HG03460 (cell line): Measurements from ENCODE around the gene MIA2.
"Not testable (repeated sequence)": the region's sequence is repeated elsewhere in the genome, so short reads cannot be mapped to it uniquely, and the experiment has no call there.

ENCODE experiments used
- ATAC-seq: cut with Tn5 transposase; IDR thresholded peaks from one replicate; pipeline ENCODE4 v1.9.1; 2021; ENCODE audit not compliant: unreplicated experiment

The MIA2 gene

GRCh38 chr14:39324097-39324496, 90.4 kb downstream of the MIA2 start:
- ATAC-seq = no peak

GRCh38 chr14:39339003-39339402, 105.3 kb downstream of the MIA2 start:
- ATAC-seq = no peak

- not testable (repeated sequence) for ATAC-seq
Observed at GRCh38 chr14:39341126-39341525, 107.4 kb downstream of the MIA2 start.

GRCh38 chr14:39342768-39343167, 109.1 kb downstream of the MIA2 start:
- ATAC-seq = no peak

GRCh38 chr14:39343614-39344013, 109.9 kb downstream of the MIA2 start:
- no peak for ATAC-seq

GRCh38 chr14:39350866-39351265, 117.2 kb downstream of the MIA2 start:
- no peak for ATAC-seq

- no peak for ATAC-seq
Observed at GRCh38 chr14:39351708-39352107, 118.0 kb downstream of the MIA2 start.

- ATAC-seq = not testable (repeated sequence)
Observed at GRCh38 chr14:39359069-39359468, 125.4 kb downstream of the MIA2 start.

GRCh38 chr14:39360316-39360715, 126.6 kb downstream of the MIA2 start:
- ATAC-seq = no peak

- ATAC-seq = not testable (repeated sequence)
Observed at GRCh38 chr14:39361556-39361955, 127.8 kb downstream of the MIA2 start.

GRCh38 chr14:39364509-39364908, 130.8 kb downstream of the MIA2 start:
- no peak for ATAC-seq

GRCh38 chr14:39365354-39365753, 131.6 kb downstream of the MIA2 start:
- no peak for ATAC-seq

- no peak for ATAC-seq
Observed at GRCh38 chr14:39366460-39367386, 133.0 kb downstream of the MIA2 start.

- no peak for ATAC-seq
Observed at GRCh38 chr14:39367387-39367751, 133.7 kb downstream of the MIA2 start.

GRCh38 chr14:39368261-39368959, 134.7 kb downstream of the MIA2 start:
- no peak for ATAC-seq

GRCh38 chr14:39369029-39369428, 135.3 kb downstream of the MIA2 start:
- ATAC-seq = no peak

- ATAC-seq = no peak
Observed at GRCh38 chr14:39370415-39370814, 136.7 kb downstream of the MIA2 start.

- no peak for ATAC-seq
Observed at GRCh38 chr14:39372656-39373055, 138.9 kb downstream of the MIA2 start.

- no peak for ATAC-seq
Observed at GRCh38 chr14:39374851-39375250, 141.1 kb downstream of the MIA2 start.

- ATAC-seq = no peak
Observed at GRCh38 chr14:39376667-39377403, 143.1 kb downstream of the MIA2 start.

GRCh38 chr14:39381366-39381765, 147.7 kb downstream of the MIA2 start:
- no peak for ATAC-seq

- no peak for ATAC-seq
Observed at GRCh38 chr14:39382463-39382862, 148.7 kb downstream of the MIA2 start.
